HEK293T (cell line): ENCODE results near the gene CPLX4.

Source experiments
- ARNT ChIP-seq: fragments of 450-650 bp; IDR thresholded peaks from 2 replicates; pipeline ENCODE4 v1.6.1; 2017; ENCODE audit warnings: mild to moderate bottlenecking
- ELF4 ChIP-seq: fragments of 450-650 bp; IDR thresholded peaks from 2 replicates; pipeline ENCODE4 v1.6.1; 2017; ENCODE audit warnings: antibody characterized with exemption
- FOXA1 ChIP-seq: fragments of 450-650 bp; IDR thresholded peaks from 2 replicates; pipeline ENCODE4 v1.6.1; 2016; ENCODE audit warnings: mild to moderate bottlenecking
- FOXK2 ChIP-seq: fragments of 450-650 bp; IDR thresholded peaks from 2 replicates; pipeline ENCODE4 v1.6.1; 2016; ENCODE audit warnings: mild to moderate bottlenecking
- FOXM1 ChIP-seq: fragments of 450-650 bp; IDR thresholded peaks from 2 replicates; pipeline ENCODE4 v1.6.1; 2017; ENCODE audit warnings: mild to moderate bottlenecking, borderline replicate concordance
- HDGF ChIP-seq: fragments of 450-650 bp; IDR thresholded peaks from 2 replicates; pipeline ENCODE4 v1.6.1; 2017; ENCODE audit warnings: antibody characterized with exemption, borderline replicate concordance
- L3MBTL2 ChIP-seq: fragments of 450-650 bp; conservative IDR thresholded peaks from 2 replicates; pipeline ENCODE4 v1.6.1; 2016; ENCODE audit warnings: mild to moderate bottlenecking
- NFRKB ChIP-seq: fragments of 450-650 bp; IDR thresholded peaks from 2 replicates; pipeline ENCODE4 v1.6.1; 2016; ENCODE audit warnings: mild to moderate bottlenecking, moderate library complexity
- SP1 ChIP-seq: fragments of 450-650 bp; IDR thresholded peaks from 2 replicates; pipeline ENCODE4 v1.6.1; 2017
- SUZ12 ChIP-seq: fragments of 450-650 bp; IDR thresholded peaks from 2 replicates; pipeline ENCODE4 v1.6.1; 2016; ENCODE audit warnings: mild to moderate bottlenecking
- TARDBP ChIP-seq: fragments of 450-650 bp; IDR thresholded peaks from 2 replicates; pipeline ENCODE4 v1.6.1; 2016

DNA sequence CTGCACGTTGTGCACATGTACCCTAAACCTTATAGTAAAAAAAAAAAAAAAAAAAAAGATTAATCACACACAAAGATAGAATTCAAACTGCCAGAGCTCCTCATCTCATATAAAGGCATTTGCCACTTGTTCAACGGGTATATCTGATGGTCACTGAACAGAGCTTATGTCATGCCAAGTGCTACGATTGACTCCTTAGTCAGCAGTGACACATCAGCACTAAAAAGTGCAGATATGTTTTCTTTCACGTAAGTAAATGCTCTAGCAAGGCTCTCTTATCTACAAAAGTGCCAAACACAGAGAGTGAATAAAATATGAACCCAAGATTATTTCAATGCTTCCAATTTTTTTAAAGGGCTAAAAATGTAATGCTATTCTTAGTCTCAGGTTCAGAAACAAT lies 39.5 kb upstream of the CPLX4 start:
- no peak for TF ChIP-seq ELF4
- no peak for TF ChIP-seq FOXK2
- no peak for TF ChIP-seq SUZ12
- no peak for TF ChIP-seq ARNT
- TF ChIP-seq FOXA1 = no peak
- no peak for TF ChIP-seq HDGF
- no peak for TF ChIP-seq L3MBTL2
- TF ChIP-seq FOXM1 = no peak
- TF ChIP-seq NFRKB = no peak
- no peak for TF ChIP-seq TARDBP
- TF ChIP-seq SP1 = no peak
